Measurements from ENCODE around the gene GAL.

Gene GAL

GRCh38 chr11:68686486-68686885, 2.1 kb downstream of the GAL start:
- FAIRE-seq (no peak), DNase-seq (ENCODE audit: insufficient read length, low spot score) (no peak)
- TF ChIP-seq POU2F2 (IDR thresholded peaks at IDR 0.05; ENCODE audit: low read depth, low read length): no peak
- no peak for TF ChIP-seq POLR2AphosphoS5 (IDR thresholded peaks at IDR 0.05; ENCODE audit: low read depth, low read length)
- TF ChIP-seq POLR2A (IDR thresholded peaks at IDR 0.05; ENCODE audit: low read depth, low read length): no peak

GRCh38 chr11:68687311-68687710, 3.0 kb downstream of the GAL start:
- DNase-seq (ENCODE audit: insufficient read length, low spot score) (no peak), FAIRE-seq (no peak)
- TF ChIP-seq TAF1 (IDR thresholded peaks at IDR 0.05; ENCODE audit: low read depth, low read length): no peak
- no peak for TF ChIP-seq PAX5 (IDR thresholded peaks at IDR 0.05; ENCODE audit: insufficient read depth, low read length, severe bottlenecking)
- no peak for TF ChIP-seq POLR2AphosphoS5 (IDR thresholded peaks at IDR 0.05; ENCODE audit: low read depth, low read length)
- TF ChIP-seq POU2F2 (IDR thresholded peaks at IDR 0.05; ENCODE audit: low read depth, low read length): no peak
- no peak for TF ChIP-seq SPI1 (IDR thresholded peaks at IDR 0.05; ENCODE audit: low read depth, low read length)
- TF ChIP-seq POLR2A (IDR thresholded peaks at IDR 0.05; ENCODE audit: low read depth, low read length): no peak

- no peak for FAIRE-seq
- DNase-seq (ENCODE audit: insufficient read length, low spot score): no peak
- TF ChIP-seq POLR2AphosphoS5 (IDR thresholded peaks at IDR 0.05; ENCODE audit: low read depth, low read length): no peak
Measured at GRCh38 chr11:68687986-68688385, 3.6 kb downstream of the GAL start.

- DNase-seq (ENCODE audit: insufficient read length, low spot score): no peak
- no peak for FAIRE-seq
- no peak for TF ChIP-seq POLR2AphosphoS5 (IDR thresholded peaks at IDR 0.05; ENCODE audit: low read depth, low read length)
- no peak for TF ChIP-seq POU2F2 (IDR thresholded peaks at IDR 0.05; ENCODE audit: low read depth, low read length)
- no peak for TF ChIP-seq TAF1 (IDR thresholded peaks at IDR 0.05; ENCODE audit: low read depth, low read length)
- no peak for TF ChIP-seq PAX5 (IDR thresholded peaks at IDR 0.05; ENCODE audit: insufficient read depth, low read length, severe bottlenecking)
- no peak for TF ChIP-seq POLR2A (IDR thresholded peaks at IDR 0.05; ENCODE audit: low read depth, low read length)
- no peak for TF ChIP-seq SPI1 (IDR thresholded peaks at IDR 0.05; ENCODE audit: low read depth, low read length)
Measured at GRCh38 chr11:68688881-68689280, 4.5 kb downstream of the GAL start.

GRCh38 chr11:68689737-68690625, 5.6 kb downstream of the GAL start:
- TF ChIP-seq POLR2AphosphoS5 (IDR thresholded peaks at IDR 0.05; ENCODE audit: low read depth, low read length): no peak
- no peak for TF ChIP-seq POLR2A (IDR thresholded peaks at IDR 0.05; ENCODE audit: low read depth, low read length)
- TF ChIP-seq PAX5 (IDR thresholded peaks at IDR 0.05; ENCODE audit: insufficient read depth, low read length, severe bottlenecking): no peak
- no peak for TF ChIP-seq TAF1 (IDR thresholded peaks at IDR 0.05; ENCODE audit: low read depth, low read length)
- TF ChIP-seq SPI1 (IDR thresholded peaks at IDR 0.05; ENCODE audit: low read depth, low read length): no peak
- TF ChIP-seq POU2F2 (IDR thresholded peaks at IDR 0.05; ENCODE audit: low read depth, low read length): no peak
- FAIRE-seq: no peak

GRCh38 chr11:68690671-68691401, 6.5 kb downstream of the GAL start:
- TF ChIP-seq PAX5 (IDR thresholded peaks at IDR 0.05; ENCODE audit: insufficient read depth, low read length, severe bottlenecking) (no peak), SPI1 (IDR thresholded peaks at IDR 0.05; ENCODE audit: low read depth, low read length) (no peak), POU2F2 (IDR thresholded peaks at IDR 0.05; ENCODE audit: low read depth, low read length) (no peak), POLR2A (IDR thresholded peaks at IDR 0.05; ENCODE audit: low read depth, low read length) (no peak), TAF1 (IDR thresholded peaks at IDR 0.05; ENCODE audit: low read depth, low read length) (no peak), POLR2AphosphoS5 (IDR thresholded peaks at IDR 0.05; ENCODE audit: low read depth, low read length) (no peak)
- no peak for FAIRE-seq
- DNase-seq (ENCODE audit: insufficient read length, low spot score): no peak

More at GRCh38 chr11:68689737-68690625, 5.6 kb downstream of the GAL start:
- no peak for DNase-seq (ENCODE audit: insufficient read length, low spot score)

GRCh38 chr11:68691402-68691784, 7.0 kb downstream of the GAL start:
- FAIRE-seq: no peak

GRCh38 chr11:68692115-68692514, 7.8 kb downstream of the GAL start:
- TF ChIP-seq SPI1 (IDR thresholded peaks at IDR 0.05; ENCODE audit: low read depth, low read length): no peak
- no peak for TF ChIP-seq TAF1 (IDR thresholded peaks at IDR 0.05; ENCODE audit: low read depth, low read length)
- TF ChIP-seq POLR2A (IDR thresholded peaks at IDR 0.05; ENCODE audit: low read depth, low read length): no peak
- TF ChIP-seq POU2F2 (IDR thresholded peaks at IDR 0.05; ENCODE audit: low read depth, low read length): no peak
- no peak for TF ChIP-seq PAX5 (IDR thresholded peaks at IDR 0.05; ENCODE audit: insufficient read depth, low read length, severe bottlenecking)
- TF ChIP-seq POLR2AphosphoS5 (IDR thresholded peaks at IDR 0.05; ENCODE audit: low read depth, low read length): no peak
- FAIRE-seq (no peak), DNase-seq (ENCODE audit: insufficient read length, low spot score) (no peak)

More at GRCh38 chr11:68691402-68691784, 7.0 kb downstream of the GAL start:
- no peak for TF ChIP-seq SPI1 (IDR thresholded peaks at IDR 0.05; ENCODE audit: low read depth, low read length)
- TF ChIP-seq PAX5 (IDR thresholded peaks at IDR 0.05; ENCODE audit: insufficient read depth, low read length, severe bottlenecking): no peak
- no peak for TF ChIP-seq POLR2A (IDR thresholded peaks at IDR 0.05; ENCODE audit: low read depth, low read length)
- no peak for TF ChIP-seq POU2F2 (IDR thresholded peaks at IDR 0.05; ENCODE audit: low read depth, low read length)
- no peak for TF ChIP-seq TAF1 (IDR thresholded peaks at IDR 0.05; ENCODE audit: low read depth, low read length)
- no peak for TF ChIP-seq POLR2AphosphoS5 (IDR thresholded peaks at IDR 0.05; ENCODE audit: low read depth, low read length)
- DNase-seq (ENCODE audit: insufficient read length, low spot score): no peak

GRCh38 chr11:68692871-68693483, 8.6 kb downstream of the GAL start:
- no peak for FAIRE-seq
- TF ChIP-seq SPI1 (IDR thresholded peaks at IDR 0.05; ENCODE audit: low read depth, low read length) (no peak), POLR2AphosphoS5 (IDR thresholded peaks at IDR 0.05; ENCODE audit: low read depth, low read length) (no peak), PAX5 (IDR thresholded peaks at IDR 0.05; ENCODE audit: insufficient read depth, low read length, severe bottlenecking) (no peak), TAF1 (IDR thresholded peaks at IDR 0.05; ENCODE audit: low read depth, low read length) (no peak), POLR2A (IDR thresholded peaks at IDR 0.05; ENCODE audit: low read depth, low read length) (no peak), POU2F2 (IDR thresholded peaks at IDR 0.05; ENCODE audit: low read depth, low read length) (no peak)
- no peak for DNase-seq (ENCODE audit: insufficient read length, low spot score)
